SIG-M5 treated with dmso at 0.1 percent for 504 hours (cell line): ENCODE results near the gene KRTAP10-2.
"Not testable (repeated sequence)": the region's sequence is repeated elsewhere in the genome, so short reads cannot be mapped to it uniquely, and the experiment has no call there.

Source experiments
- DNase-seq: peaks from one replicate; lab custom pipeline; 2025; ENCODE audit not compliant: unreplicated experiment; lab: John Stamatoyannopoulos, UW

Gene KRTAP10-2

GRCh38 chr21:44583089-44583799 lies 31.9 kb upstream of the KRTAP10-2 start:
- DNase-seq = no peak

GRCh38 chr21:44582055-44582454 lies 30.8 kb upstream of the KRTAP10-2 start:
- no peak for DNase-seq

- no peak for DNase-seq
Observed at GRCh38 chr21:44581158-44581557, 29.9 kb upstream of the KRTAP10-2 start.

DNA sequence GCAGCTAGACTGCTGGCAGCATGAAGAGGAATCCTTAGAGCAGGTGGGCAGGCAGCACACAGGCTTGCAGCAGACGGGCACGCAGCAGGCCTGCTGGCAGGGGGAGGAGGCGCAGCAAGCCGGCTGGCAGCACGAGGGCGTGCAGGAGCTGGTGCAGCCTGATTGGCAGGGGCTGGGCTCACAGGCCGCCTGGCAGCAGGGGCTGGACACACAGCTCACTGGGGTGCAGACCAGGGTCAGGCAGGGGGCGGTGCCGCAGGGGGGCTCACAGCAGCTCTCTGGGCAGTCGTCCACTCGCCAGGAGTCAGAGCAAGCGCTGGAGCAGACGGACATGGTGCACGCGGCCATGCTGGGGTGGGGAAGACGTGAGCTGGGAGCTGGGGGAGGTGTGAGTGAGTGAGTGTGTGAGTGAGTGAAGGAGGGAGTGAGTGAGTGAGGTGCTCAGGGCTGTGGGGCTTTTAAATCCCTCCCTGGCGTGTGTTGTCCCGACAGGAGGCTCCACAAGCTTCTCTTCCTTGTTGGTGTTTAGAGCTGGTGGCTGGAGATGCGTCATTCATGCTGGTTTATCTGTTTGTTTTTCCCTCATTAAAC lies 29.0 kb upstream of the KRTAP10-2 start, which contains the start of gene KRTAP10-5:
KRTAP10-5 (minus strand) TSS at position 374 of the 591 bp plus-strand sequence; CDS start at position 348, 26 bp downstream.
- DNase-seq = not testable (repeated sequence)

DNA sequence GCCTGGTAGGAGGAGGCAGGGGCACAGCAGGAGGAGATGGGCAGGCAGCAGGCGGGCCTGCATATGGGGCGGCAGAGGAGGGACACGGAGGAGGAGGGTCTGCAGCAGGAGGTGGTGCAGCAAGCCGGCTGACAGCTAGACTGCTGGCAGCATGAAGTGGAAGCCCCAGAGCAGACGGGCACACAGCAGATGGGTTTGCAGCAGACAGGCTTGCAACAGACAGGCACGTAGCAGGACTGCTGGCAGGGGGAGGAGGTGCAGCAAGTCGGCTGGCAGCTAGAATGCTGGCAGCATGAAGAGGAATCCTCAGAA lies 28.5 kb upstream of the KRTAP10-2 start:
- no peak for DNase-seq

- no peak for DNase-seq
Observed at GRCh38 chr21:44579056-44579832, 27.9 kb upstream of the KRTAP10-2 start.

DNA sequence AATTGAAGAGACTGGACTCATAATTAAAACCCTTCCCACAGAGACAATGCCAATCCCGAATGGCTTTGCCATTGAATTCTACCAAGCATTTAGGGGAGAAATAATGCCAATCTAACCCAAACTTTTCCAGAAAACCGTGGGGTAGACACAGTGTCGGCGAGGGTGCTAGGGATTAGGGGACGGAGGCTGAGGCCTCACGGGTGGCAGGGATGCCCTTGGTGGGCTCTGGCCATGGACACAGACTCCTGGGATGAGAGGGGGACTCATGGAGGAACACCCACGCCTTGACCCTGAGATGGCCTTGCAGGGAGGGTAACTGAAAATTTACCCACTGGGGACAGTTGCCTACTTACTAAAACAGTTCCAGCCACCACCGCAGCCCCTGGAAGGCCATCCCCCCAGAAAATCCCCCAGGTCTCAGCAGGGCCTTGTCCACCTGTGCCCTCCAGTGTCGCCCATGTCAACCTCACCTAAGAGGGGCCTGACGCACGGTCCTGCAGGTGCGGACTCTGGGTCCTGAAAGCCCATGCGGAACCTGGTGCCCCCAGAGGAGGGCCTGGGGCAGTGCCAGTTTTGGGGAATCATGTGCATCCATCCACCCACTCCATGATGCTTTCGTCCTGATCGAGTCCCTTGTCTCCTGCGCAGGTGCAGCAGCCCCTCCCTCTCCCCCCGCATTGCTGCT lies 27.2 kb upstream of the KRTAP10-2 start:
- DNase-seq = no peak

- no peak for DNase-seq
Observed at GRCh38 chr21:44576025-44576420, 24.7 kb upstream of the KRTAP10-2 start.

GRCh38 chr21:44575307-44576024 lies 24.2 kb upstream of the KRTAP10-2 start:
- no peak for DNase-seq

- DNase-seq = no peak
Observed at GRCh38 chr21:44574457-44575306, 23.4 kb upstream of the KRTAP10-2 start.

GRCh38 chr21:44573630-44574456 lies 22.5 kb upstream of the KRTAP10-2 start, which contains the start of gene KRTAP10-4:
KRTAP10-4 (plus strand) TSS chr21:44573729; CDS start chr21:44573759, 30 bp downstream.
- DNase-seq = not testable (repeated sequence)

- DNase-seq = no peak
Observed at GRCh38 chr21:44572959-44573583, 21.8 kb upstream of the KRTAP10-2 start.

DNA sequence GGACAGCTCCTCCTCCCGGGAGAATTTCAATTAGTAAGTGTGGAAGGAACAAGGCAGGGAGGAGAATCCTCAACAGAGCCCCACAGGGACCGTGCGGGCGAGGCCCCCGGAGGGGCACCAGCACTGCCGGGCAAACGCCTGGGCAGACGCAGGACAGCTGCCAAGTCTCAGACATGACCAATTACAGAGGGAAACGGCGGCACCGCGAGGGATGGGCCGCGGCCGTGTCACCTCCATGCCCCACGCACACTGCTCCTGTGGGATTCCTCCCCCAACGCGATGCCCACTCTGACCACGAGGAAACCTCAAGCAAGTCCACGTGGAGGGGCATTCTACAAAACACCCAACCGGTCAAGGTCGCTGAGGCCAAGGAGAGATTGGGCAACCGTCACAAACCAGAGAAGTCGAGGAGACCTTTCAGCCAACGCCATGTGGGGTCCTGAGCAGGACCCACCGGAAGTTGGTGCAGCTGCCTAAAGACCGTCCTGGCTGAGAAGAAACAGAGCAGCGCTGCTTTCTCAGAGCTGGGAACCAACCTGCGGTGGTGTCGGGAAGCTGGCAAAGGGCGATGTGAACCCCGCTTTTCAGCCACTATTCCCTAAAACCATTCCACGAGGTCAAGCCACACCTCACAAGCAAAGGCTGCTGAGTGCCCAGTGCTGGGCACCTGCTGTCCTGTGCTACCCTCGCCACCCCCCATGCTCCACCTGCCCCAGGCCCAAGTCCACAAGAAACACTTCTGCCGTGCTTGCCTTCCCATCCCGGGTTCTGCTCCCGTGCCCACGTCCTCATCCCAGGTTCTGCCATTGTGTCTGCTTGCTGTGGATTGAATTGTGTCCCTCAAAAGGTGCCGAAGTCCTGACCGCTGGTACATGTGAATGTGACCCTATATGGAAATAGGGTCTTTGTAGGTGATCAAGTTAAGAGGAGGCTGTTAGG lies 20.8 kb upstream of the KRTAP10-2 start:
- DNase-seq = no peak

DNA sequence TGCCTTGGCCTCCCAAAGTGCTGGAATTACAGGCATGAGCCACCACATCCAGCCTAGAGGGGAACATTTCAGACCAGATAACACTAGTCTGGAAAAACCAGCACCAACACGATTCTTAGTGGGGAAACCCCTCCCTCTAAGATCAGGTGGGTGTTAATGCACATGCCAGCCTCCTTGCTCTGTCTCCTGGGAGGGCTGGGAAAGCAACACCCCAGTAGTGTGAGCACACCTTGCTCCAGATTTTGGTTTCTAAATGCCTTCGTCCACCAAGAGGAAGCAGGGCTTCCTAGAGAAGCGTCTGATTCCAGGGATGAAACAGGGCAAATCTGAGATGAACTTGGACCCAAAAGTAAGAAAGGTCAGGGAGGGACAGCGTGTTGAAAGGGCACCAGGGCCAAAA lies 20.0 kb upstream of the KRTAP10-2 start:
- DNase-seq = no peak

DNA sequence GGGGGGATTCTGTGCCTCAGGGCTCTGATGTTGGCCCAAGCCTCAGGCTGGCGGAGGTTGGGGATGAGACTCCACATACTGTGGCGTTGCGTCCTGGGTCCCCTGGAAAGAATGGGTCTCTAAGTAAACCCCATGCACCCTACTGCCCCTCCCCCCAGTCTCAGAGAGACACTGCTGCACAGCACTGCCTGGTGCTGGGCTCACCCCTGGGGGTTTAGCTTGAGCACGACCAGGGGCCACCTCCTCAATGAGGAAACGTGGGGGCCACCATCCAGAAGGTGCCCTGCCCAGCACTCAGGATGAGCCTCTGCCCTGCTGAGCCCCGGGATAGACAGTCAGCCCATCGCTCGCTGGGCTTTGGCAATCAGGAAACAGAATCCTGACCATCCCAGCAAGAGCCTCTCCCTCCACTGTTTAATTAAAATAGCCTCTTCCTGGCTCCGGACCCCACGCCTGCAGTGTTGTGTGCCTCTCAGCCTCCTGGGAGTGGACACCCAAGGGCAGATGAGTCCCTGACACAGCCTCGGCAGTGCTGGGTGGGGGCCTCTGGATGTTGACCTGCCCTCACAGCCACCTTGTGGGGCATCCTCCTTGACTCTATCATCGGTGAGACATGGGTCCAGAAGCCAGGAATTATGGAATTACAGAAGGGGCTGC lies 18.7 kb upstream of the KRTAP10-2 start:
- DNase-seq = no peak

GRCh38 chr21:44568667-44569556 lies 17.6 kb upstream of the KRTAP10-2 start:
- no peak for DNase-seq
